HG02798 (cell line): Measurements from ENCODE around the gene GP5.

Source experiments
- ATAC-seq: cut with Tn5 transposase; IDR thresholded peaks from one replicate; pipeline ENCODE4 v1.9.1; 2021; ENCODE audit warnings: mild to moderate bottlenecking; ENCODE audit not compliant: unreplicated experiment, poor library complexity

The GP5 gene, protein sequence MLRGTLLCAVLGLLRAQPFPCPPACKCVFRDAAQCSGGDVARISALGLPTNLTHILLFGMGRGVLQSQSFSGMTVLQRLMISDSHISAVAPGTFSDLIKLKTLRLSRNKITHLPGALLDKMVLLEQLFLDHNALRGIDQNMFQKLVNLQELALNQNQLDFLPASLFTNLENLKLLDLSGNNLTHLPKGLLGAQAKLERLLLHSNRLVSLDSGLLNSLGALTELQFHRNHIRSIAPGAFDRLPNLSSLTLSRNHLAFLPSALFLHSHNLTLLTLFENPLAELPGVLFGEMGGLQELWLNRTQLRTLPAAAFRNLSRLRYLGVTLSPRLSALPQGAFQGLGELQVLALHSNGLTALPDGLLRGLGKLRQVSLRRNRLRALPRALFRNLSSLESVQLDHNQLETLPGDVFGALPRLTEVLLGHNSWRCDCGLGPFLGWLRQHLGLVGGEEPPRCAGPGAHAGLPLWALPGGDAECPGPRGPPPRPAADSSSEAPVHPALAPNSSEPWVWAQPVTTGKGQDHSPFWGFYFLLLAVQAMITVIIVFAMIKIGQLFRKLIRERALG

DNA sequence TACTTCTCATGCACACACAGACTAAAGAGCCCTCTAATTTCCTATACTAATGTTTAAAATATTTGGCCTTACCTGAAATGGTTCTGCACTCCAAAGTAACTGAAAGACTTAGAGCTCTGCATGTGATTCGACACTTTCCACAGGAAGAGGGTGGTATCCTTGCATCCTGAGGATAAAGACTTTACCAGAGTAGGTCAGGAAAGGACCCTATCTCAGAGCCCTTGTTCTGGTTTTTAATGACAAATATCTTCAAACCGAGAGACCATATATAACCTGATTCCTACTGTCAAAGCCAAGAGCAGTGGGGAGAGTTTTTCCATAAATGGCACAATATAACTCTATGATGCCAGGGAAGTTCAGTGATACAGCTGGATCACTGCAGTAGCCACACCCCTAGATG lies at the start of gene GP5:
Gene GP5 (minus strand): TSS at position 101 of the 400 bp plus-strand sequence. CDS start 984 bp downstream, outside the sequence.
- ATAC-seq, result no peak

DNA sequence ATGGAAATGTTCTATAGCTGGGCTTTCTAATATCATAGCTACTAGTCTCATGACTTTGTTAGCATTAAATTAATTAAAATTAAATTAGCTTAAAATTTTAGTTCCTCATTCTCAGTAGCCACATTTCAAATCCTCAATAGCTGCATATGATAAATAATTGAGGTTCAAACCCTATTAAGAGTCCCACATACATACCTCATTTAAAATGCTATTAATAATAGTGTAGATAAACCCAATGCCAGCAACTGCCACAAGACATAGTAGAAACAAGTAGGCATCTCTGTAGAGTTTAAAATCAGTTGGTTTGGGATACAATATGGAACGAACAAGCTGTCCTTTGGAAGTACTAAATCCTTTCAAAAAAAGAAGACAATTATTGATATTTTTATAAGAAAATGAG lies 48.6 kb upstream of the GP5 start:
- ATAC-seq, result no peak

DNA sequence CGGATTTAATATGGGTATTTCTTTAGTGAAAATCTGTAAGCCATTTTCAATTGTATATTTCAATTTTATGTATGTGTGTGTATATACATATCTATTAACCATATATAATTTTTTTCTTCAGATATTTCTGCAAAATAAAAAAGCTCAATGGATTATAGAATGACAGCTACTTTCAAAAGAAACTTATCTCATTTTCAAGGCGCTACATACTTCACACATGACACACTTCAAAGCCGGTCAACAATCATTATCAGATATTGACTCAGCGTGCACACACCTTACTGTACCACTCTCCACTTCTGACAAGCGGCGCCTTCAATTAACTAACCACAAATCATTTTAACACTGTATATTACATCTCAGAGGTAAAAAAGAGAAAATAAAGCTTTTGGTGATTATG lies 48.1 kb upstream of the GP5 start:
- no peak for ATAC-seq

DNA sequence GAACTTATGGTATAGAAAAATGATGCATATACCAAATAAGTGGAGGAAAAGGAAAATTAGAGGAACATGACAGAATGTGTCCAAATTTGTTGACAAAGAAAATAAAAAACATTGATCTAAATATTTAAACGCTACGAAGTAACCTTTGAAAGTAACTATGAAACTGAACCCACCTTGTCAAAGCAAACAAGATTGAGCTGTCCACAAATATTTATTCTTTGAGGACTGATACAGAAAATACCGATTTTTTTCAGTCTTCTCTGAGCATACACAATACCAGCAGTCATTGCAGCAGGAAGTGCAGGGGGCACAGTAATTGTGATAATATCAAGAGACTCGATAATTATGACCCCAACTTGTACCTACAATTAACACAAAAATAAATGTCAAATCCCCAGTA lies 47.7 kb upstream of the GP5 start:
- no peak for ATAC-seq

DNA sequence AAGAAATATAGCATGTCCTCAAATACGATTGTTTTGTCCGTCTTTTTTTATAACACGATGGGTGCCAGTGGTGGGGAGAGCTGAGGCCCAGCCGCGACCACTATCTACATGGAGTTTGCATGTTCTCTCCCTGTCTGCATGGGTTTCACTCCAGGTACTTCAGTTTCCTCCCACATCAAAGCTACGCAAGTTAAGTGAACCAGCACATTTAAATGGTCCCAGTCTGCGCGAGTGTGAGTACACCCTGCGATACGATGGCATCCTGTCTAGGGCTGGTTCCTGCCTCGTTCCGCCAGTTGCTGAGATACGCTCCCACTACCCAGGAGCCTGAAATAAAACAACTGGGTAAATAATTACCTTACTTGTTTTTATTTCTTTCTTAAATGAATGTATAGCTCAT lies 47.1 kb upstream of the GP5 start:
- ATAC-seq, result no peak

DNA sequence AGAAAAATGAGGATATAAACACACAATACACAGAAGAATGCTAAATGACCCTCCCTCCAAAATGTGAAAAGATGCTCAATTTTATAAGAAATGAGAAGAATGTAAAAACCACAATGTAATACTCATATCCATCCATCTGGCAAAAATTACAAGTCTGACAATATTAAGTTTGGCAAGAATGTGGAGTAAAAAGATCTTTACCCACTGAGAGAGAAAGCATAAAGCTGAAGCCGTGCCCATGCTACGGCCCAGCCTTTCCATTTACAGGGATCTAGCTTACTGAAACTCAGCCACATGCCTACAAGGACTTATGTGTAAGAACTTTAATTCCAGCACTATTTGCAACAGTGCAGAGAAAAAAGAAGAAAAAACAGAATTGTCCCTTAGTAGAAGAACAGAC lies 44.8 kb upstream of the GP5 start:
- ATAC-seq, result no peak

DNA sequence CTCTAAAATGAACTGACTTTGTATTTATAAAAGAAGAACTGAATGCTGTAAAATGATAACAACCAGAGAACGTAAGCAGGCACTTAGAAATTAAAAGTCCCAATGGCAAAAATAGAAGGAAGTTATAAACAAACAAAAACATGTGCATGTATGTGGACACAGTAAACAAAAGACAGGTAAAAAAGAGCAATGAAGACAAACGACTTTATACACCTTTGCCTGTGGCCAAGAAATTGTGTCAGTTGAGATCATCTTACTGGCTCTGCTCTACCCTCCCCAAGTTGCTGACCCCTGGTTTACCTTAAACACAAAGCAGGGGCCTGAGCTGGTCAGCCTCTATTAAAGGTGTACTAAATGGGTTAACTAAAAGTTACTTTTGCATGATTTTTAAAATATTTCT lies 41.7 kb upstream of the GP5 start:
- no peak for ATAC-seq

DNA sequence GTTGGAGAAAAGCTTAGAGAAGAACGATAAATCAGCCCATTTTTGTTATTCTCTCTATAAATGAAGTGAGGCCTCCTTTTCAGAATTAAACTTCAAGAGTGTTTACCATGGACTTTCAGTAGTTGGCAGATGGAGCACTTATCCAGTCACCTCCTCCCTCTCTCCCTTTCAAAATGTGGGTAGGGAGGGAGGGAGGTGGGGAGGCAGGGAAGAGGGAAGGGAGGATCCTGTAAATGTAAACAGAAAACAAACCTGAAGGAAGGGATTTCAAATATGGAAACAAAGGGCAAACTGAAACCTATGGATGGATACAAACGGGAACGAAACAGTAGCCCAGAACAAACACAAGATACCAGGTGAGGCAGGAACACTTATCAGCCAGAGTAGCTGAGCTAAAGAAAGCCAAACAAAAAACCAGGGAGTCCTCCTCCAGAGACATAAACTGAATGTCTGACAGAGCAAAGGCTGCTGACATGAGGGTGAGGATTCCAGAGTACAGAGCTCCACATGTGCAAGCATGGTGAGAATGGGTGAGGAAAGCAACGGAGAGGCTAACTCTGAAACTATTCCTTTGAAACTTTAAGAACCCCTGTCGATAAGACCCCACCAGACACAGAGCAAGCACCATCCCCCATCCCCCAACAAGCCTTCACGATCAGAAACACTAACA lies 41.0 kb upstream of the GP5 start:
- no peak for ATAC-seq

DNA sequence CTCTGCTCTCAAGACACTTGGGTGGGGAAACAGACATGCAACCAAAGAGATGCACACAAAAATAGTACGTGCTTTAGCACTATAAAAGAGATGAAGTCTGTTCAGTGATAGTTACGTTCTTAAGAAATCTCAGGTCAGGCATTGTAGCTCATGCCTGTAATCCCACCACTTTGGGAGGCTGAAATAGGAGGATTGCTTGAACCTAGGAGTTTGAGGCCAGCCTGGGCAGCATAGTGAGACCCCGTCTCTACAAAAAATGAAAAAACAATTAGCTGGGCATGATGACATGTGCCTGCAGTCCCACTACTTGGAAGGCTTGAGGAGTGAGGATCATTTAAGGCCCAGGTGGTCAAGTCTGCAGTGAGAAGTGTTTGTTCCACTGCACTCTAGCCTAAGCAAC lies 35.4 kb upstream of the GP5 start:
- no peak for ATAC-seq

DNA sequence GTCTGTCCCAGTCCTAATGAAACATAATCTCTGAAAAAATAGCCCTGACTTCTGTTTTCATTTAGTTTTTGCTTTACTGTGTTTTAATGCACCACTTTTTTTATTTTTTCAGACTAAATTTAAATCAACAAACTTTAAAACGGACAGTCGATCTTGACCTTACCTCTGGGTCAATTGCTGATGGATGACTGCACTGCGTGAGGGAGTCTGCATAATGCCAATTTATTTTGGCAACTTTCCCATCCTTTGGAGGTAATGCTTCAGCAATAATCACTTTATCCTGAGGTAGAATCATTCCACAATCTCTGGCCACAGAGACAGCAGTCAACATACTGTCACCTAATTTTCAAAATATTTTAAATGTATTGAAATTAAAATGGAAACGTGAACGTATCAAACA lies 32.5 kb upstream of the GP5 start:
- no peak for ATAC-seq

DNA sequence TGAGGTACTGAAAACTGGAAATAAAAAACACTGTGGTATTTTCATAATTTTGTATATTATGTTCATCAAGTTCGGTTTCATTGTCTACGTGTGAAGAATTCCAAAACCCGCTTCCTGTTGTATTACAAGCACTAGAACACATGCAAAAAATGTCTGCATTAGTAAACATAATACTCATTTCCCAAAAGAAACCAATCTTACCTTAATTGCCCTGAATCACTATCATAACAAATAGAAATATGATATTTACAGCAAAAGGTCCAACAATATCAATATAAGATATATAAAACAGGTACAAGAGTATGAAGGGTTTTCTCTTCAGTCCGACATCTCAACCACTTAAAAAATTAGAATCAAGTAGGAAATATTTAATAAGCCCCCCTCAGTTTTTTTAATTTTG lies 26.3 kb upstream of the GP5 start:
- no peak for ATAC-seq

DNA sequence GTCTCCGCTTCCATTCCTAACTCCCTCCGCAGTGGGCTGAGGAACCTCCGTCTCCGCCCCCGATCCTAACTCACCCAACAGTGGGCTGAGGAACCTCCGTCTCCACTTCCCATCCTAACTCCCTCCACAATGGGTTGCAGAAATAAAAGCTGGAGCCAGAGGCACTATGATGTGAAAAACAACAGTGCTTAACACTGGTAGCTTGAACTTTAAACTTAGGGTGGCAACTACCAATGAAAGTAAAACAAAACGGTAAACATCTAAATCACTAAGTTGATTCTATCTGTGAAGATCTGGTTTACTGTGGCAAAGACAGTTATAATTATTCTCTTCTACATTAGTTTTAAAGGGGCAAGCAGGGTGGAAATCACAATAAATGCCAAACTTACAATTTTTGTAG lies 25.9 kb upstream of the GP5 start:
- ATAC-seq, result no peak

DNA sequence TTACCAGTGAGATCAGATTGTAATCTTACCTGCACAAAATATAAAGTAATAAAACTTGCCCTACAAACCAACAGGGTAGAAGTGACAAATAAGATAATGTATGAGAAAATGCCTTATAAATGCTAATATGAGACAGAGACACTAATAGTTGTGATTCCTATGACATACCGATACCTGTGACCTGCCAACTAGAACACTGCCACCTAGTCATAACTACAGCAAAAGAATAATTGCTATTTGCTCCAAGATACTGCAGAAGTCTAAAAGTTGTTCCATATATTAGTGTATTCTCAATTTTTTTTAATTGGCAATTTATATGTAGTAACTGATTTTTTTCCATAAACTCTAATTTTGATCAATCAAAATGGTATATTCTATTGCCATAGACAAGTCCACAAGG lies 25.3 kb upstream of the GP5 start:
- no peak for ATAC-seq

DNA sequence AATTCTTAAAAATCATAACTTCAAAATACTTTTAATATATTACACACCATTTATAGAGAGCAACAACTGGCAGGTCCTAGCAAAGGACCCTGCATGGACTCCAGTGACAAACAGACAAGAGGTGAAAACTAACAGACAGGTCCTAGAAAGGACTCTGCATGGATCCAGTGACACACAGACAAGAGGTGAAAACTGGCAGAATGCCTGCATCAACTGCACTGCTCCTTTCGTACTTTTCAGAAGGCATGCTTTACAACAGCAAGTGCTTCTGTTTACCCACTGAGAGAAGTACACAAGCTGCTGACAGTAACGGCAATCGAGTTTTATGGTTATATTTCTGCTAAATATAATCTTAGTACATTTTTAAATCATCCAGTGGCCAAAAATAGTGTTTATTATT lies 24.3 kb upstream of the GP5 start:
- ATAC-seq, result no peak

DNA sequence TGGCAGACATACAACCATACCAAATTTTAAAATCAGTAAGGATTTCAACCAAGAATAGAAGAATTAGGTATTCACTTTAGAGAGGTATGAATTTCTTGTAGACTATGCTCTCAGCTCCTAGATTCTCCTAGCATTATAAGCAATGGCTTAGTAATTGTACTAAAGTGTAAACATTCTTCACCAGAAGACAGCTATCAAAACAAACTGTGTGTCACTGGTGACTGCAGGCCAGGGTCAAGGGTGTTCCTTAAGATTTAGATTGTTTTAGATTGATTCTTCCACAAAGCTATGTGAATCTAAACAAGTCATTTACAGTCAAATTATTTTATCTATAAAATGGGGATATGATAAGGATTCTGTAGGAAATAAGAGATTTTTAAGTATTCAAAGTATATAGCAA lies 23.1 kb upstream of the GP5 start:
- no peak for ATAC-seq

DNA sequence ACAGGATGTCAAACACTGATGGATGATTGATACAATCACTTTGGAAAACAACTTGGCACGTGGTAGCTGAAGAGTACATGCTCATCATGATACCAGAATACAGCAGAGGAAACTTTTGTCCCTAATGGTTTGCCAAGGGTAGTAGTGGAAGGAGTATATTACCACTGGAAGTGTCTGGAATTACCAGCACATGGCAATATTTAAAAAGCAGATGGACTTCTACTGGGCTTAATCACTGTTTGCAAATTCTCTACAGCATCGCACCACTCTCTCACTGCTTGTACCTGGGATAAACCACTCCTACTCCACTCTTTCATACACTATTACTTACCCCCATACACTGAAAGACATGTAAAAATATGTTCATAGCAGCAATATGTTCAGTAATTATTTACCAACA lies 19.6 kb upstream of the GP5 start:
- ATAC-seq, result no peak

DNA sequence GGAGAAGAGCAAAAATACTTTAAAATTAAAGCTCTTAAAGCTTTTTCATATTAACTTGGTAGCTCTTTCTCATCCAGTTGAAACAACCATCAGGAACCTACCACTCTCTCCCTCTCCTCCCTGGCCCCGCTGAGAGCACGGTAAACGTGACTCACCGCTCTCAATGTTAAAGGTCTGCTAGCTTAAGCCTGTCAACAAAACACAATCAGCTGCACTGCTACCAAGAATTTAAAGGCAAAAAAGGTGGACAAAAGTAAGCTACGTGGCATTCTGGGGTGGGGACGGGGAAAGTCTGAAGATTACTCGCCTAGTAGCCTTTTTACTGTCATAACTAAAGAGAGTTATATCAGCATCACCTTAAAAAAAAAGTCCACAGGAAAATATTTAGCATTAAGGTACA lies 8.4 kb upstream of the GP5 start:
- no peak for ATAC-seq

DNA sequence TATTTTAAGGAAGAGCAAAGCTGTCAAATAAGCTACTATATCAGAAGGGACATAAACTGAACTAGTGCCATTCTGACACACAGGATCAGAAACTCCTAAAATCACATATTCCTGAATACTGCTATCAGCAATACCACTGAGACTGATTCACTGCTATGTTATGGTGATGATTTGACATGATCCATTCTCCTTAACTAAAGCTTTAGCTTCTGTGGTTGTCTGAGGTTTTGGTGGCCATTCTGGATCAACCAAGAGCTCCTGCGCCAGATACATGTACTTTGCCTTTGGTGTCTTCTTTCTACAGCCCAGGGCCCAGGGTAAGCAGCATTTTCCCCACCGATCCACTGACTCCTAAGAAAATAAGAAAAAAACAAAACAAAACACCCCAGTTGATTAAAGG lies 6.7 kb upstream of the GP5 start:
- no peak for ATAC-seq

DNA sequence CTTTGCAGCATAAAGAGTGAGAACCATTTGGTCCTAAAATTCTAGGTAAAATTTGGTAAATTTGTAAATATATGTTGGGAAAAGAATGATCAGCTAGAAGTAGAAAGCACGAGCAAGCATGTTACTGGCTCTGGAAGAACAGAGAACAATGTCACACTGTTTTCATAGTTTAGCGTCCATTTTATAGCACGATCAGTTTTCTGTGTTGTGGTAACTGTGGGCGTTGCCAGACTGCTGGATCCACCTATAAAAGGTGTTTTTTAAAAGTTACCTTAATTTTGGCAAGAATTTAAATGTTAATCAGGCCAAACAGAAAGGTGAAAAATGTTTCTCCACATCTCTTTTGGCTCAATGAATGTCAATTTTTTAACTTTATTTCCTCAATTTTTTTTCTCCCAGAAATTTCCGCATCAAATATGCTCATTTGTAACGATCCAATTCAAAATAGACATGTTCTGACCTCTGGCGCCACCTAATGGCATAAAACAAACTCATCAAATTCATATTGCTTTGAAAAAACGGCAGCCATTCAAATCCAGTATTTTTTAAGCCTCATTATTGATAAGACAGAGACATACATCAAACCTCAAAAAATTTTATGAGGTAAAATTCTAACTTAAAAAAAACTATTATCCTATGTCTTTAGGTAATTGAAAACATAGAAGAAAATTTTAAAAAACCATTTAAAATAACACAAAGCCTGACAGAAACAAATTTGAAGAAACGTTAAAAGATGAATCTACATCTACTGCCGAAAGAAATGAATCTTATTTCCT lies 5.5 kb upstream of the GP5 start:
- ATAC-seq, result no peak

DNA sequence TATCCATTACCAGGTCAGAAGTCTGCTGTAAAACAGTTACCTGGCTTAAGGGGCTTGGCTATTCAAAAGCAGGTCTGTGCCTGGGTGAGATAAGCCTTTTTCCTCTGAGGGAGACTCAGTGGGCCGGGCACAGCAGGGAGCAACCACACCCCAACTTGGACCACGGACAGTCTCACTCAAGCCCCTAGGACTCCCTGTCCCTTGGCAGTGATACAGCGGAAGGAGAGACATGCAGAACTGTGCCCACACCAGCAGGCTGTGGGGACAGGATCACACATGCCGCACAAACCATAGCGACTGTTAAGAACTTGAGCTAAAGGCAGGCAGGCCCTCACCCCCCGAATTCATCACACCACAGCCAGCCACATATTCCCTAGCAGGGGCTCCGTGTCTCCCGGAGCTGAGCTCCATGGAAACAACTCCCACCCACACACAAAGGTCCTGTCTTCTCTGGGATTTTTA lies 2.8 kb upstream of the GP5 start:
- no peak for ATAC-seq

DNA sequence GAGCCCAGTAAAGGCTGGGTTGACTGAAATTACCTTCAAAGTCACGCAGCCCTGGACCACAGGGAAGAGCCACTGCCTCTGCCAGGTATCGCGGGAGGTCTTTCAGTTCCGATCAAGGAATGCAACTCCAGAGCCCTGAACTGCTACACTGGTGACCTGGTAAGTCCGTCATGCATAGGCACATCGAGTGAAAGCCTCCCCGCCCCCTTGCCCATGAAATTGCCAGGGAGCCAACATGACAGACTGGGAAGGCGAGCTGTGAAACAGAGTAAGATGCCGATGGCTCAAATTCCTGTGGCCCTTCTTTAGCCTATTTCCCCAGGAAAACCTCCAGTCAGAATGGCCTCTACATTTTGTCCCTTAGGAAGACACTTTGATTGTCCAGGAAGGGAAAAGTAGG lies 2.3 kb upstream of the GP5 start:
- no peak for ATAC-seq
